ENCODE measurements around the gene SEPHS2. TPM values are rescaled to one million over a fixed set of nuclear protein-coding genes. Genes with fewer than 3 reads are reported as not detected.

The SEPHS2 gene
- total and polyA plus RNA-seq, 9 donors = 13.1 to 38.9 (median 25.6) TPM

- no peak for DNase-seq
Measured at GRCh38 chr16:30447512-30448226, 2.0 kb upstream of the SEPHS2 start.

GRCh38 chr16:30446203-30446595 lies 525 bp upstream of the SEPHS2 start:
- no peak for DNase-seq
- TF ChIP-seq POLR2A (IDR thresholded peaks at IDR 0.05) (no peak), EP300 (IDR thresholded peaks at IDR 0.05) (no peak)
- Histone ChIP-seq H3K36me3 (no peaks in the 10 kb centered on the region), H3K9me3 (no peaks in the 10 kb centered on the region), H3K27ac (no peak overlapping the region), H3K4me3 (peak overlapping the region; percentile 84), H3K4me1 (ENCODE audit: insufficient read depth) (peaks cover 5% of the 10 kb centered on the region), H3K27me3 (no peaks in the 10 kb centered on the region)
- WGBS, 3 donors = 69 to 76% (median 74%) methylated on average over 10 of the region's 10 CpGs
- intact Hi-C loops (cut with DNase I) = no loop called here

More at GRCh38 chr16:30447512-30448226, 2.0 kb upstream of the SEPHS2 start:
- Histone ChIP-seq H3K36me3 (no peaks in the 10 kb centered on the region), H3K4me3 (no peak overlapping the region), H3K4me1 (ENCODE audit: insufficient read depth) (peaks cover 5% of the 10 kb centered on the region), H3K27ac (no peak overlapping the region), H3K27me3 (no peaks in the 10 kb centered on the region), H3K9me3 (no peaks in the 10 kb centered on the region)
- WGBS, 3 donors = 81 to 83% (median 82%) methylated on average over 12 of the region's 12 CpGs
- TF ChIP-seq POLR2A (IDR thresholded peaks at IDR 0.05) (no peak), CTCF (IDR thresholded peaks at IDR 0.05) (no peak), EP300 (IDR thresholded peaks at IDR 0.05) (no peak)
- intact Hi-C loops (cut with DNase I) = no loop called here

GRCh38 chr16:30445149-30445407 lies 596 bp downstream of the SEPHS2 start:
- Histone ChIP-seq H3K9me3 (no peaks in the 10 kb centered on the region), H3K27ac (peak overlapping the region; percentile 35 to 83), H3K4me1 (ENCODE audit: insufficient read depth) (peaks cover 5% of the 10 kb centered on the region), H3K4me3 (peak overlapping the region; percentile 84), H3K27me3 (no peaks in the 10 kb centered on the region), H3K36me3 (no peaks in the 10 kb centered on the region)
- no peak for TF ChIP-seq POLR2A (IDR thresholded peaks at IDR 0.05)
- TF ChIP-seq EP300 (IDR thresholded peaks at IDR 0.05) = no peak
- TF ChIP-seq CTCF (IDR thresholded peaks at IDR 0.05) = no peak
- 28 to 35% (median 34%) methylated on average over 11 of the region's 11 CpGs for WGBS, 3 donors
- no peak for DNase-seq
- intact Hi-C loops (cut with DNase I) = no loop called here

GRCh38 chr16:30444231-30445148 lies 1.2 kb downstream of the SEPHS2 start:
- no peak for DNase-seq
- Histone ChIP-seq H3K36me3 (no peaks in the 10 kb centered on the region), H3K27ac (no peak overlapping the region), H3K9me3 (no peaks in the 10 kb centered on the region), H3K27me3 (no peaks in the 10 kb centered on the region), H3K4me3 (peak overlapping the region; percentile 84), H3K4me1 (ENCODE audit: insufficient read depth) (peaks cover 5% of the 10 kb centered on the region)
- no peak for TF ChIP-seq EP300 (IDR thresholded peaks at IDR 0.05)
- TF ChIP-seq POLR2A (IDR thresholded peaks at IDR 0.05) = no peak
- no peak for TF ChIP-seq CTCF (IDR thresholded peaks at IDR 0.05)
- 92 to 94% (median 93%) methylated on average over 29 of the region's 29 CpGs for WGBS, 3 donors
- intact Hi-C loops (cut with DNase I) = no loop called here

GRCh38 chr16:30443631-30444030 lies 2.0 kb downstream of the SEPHS2 start:
- no peak for DNase-seq
- H3K9me3 ChIP-seq = no peaks in the 10 kb centered on the region
- H3K36me3 ChIP-seq = no peaks in the 10 kb centered on the region
- H3K4me1 ChIP-seq (ENCODE audit: insufficient read depth) = peaks cover 5% of the 10 kb centered on the region
- H3K4me3 ChIP-seq = no peak overlapping the region
- intact Hi-C loops (cut with DNase I) = no loop called here
- TF ChIP-seq CTCF (IDR thresholded peaks at IDR 0.05) = no peak
- TF ChIP-seq POLR2A (IDR thresholded peaks at IDR 0.05) = no peak
- TF ChIP-seq EP300 (IDR thresholded peaks at IDR 0.05) = no peak
- H3K27ac ChIP-seq = no peak overlapping the region
- no peaks in the 10 kb centered on the region for H3K27me3 ChIP-seq
- whole genome bisulfite sequencing, 3 donors = 89 to 99% (median 95%) methylated on average over 2 of the region's 2 CpGs
